Measurements from ENCODE around the gene GNS. TPM values are rescaled to one million over a fixed set of nuclear protein-coding genes. Genes with fewer than 3 reads are reported as not detected.

Gene GNS
- total and polyA plus RNA-seq, 4 donors = 27.8 to 78.6 (median 57.4) TPM

DNA sequence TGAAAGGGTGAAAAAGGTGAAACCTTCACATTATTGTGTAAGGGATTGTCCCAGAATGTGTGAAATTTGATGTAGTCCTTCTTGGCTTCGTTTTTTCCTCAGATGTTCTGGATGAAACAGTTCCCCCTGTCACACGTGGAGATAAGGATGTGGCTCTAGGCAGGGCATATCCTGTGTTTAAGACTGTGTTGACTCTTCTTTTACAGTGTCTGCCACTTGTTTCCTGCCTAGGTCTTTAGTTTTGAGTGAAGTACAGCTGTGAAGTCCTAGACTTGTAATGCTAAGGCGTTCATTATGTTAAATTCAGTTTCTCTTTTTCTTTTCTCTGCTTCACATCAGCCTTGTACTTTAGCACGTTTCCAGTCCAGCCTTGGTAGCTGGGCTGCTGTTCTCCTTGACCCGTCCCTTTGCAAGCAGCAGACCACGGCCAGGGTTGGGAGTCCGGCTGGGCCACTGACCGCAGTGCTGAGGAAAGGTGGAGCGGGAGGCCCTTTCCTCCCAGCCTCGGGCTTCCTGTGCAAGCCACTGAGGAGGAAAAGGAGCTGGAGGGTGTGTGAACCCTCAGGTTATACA, 89.8 kb downstream of the GNS start (continued):
- TF ChIP-seq SP1 (IDR thresholded peaks at IDR 0.05) (peak; percentile 48), EGR1 (IDR thresholded peaks at IDR 0.05; ENCODE audit: low read depth in 2 of 2) (no peak), FOXA1 (IDR thresholded peaks at IDR 0.05) (no peak), HNF4A (conservative IDR thresholded peaks at IDR 0.05) (peak; percentile 15 to 83), NR2F2 (IDR thresholded peaks at IDR 0.05) (peak; percentile 71)
- TF ChIP-seq, protein P1, sequence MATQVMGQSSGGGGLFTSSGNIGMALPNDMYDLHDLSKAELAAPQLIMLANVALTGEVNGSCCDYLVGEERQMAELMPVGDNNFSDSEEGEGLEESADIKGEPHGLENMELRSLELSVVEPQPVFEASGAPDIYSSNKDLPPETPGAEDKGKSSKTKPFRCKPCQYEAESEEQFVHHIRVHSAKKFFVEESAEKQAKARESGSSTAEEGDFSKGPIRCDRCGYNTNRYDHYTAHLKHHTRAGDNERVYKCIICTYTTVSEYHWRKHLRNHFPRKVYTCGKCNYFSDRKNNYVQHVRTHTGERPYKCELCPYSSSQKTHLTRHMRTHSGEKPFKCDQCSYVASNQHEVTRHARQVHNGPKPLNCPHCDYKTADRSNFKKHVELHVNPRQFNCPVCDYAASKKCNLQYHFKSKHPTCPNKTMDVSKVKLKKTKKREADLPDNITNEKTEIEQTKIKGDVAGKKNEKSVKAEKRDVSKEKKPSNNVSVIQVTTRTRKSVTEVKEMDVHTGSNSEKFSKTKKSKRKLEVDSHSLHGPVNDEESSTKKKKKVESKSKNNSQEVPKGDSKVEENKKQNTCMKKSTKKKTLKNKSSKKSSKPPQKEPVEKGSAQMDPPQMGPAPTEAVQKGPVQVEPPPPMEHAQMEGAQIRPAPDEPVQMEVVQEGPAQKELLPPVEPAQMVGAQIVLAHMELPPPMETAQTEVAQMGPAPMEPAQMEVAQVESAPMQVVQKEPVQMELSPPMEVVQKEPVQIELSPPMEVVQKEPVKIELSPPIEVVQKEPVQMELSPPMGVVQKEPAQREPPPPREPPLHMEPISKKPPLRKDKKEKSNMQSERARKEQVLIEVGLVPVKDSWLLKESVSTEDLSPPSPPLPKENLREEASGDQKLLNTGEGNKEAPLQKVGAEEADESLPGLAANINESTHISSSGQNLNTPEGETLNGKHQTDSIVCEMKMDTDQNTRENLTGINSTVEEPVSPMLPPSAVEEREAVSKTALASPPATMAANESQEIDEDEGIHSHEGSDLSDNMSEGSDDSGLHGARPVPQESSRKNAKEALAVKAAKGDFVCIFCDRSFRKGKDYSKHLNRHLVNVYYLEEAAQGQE (IDR thresholded peaks at IDR 0.05) = no peak

DNA sequence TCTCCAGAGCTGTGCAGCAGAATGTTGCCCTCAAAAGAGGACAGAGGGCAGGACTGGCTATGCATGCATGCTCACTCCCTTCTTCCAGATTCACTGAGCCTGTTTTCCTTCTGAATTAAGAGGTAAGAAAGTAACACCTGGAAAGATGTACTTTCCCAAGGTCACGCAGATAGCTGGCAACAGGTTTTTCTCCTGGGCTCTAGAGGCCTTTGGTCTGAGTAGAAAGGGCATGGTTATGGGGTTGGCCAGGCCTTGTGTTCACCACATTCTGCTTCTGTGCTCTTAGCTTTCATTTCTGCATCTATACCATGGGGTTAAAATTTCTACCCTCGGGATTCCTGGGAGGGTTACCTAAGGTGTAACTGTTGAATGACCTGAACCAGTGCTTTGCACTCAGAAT, 91.4 kb downstream of the GNS start:
- Histone ChIP-seq H3K9ac (ENCODE audit: low read depth in 1 of 2, low read length in 2 of 2) (no peak overlapping the region), H3K9me3 (ENCODE audit: control insufficient read depth in 4 of 4, low read length in 3 of 4) (no peaks in the 10 kb centered on the region), H3K36me3 (ENCODE audit: control insufficient read depth in 4 of 4, insufficient read depth in 3 of 4, low read depth in 1 of 4, low read length in 3 of 4) (no peaks in the 10 kb centered on the region), H3K4me1 (ENCODE audit: control insufficient read depth in 4 of 4, insufficient read depth in 4 of 4, low read length in 3 of 4) (peaks cover 0 to 35% (median 20%) of the 10 kb centered on the region in 4 donors), H3K27ac (ENCODE audit: low read depth in 1 of 2, low read length in 2 of 2) (no peak overlapping the region), H3K4me3 (ENCODE audit: low read depth in 1 of 3, low read length in 3 of 3) (no peak overlapping the region), H3K27me3 (ENCODE audit: control insufficient read depth in 4 of 4, insufficient read depth in 4 of 4, low read length in 3 of 4) (no peaks in the 10 kb centered on the region)
- no peak for DNase-seq (ENCODE audit: low spot score)
- 66% methylated on average over 2 of the region's 2 CpGs for WGBS
- no peak for TF ChIP-seq JUND (IDR thresholded peaks at IDR 0.05)
- no peak for TF ChIP-seq RXRA (IDR thresholded peaks at IDR 0.05)
- TF ChIP-seq HNF4A (conservative IDR thresholded peaks at IDR 0.05) = no peak
- TF ChIP-seq, protein P2, sequence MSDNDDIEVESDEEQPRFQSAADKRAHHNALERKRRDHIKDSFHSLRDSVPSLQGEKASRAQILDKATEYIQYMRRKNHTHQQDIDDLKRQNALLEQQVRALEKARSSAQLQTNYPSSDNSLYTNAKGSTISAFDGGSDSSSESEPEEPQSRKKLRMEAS (IDR thresholded peaks at IDR 0.05) = no peak
- TF ChIP-seq, protein P3, sequence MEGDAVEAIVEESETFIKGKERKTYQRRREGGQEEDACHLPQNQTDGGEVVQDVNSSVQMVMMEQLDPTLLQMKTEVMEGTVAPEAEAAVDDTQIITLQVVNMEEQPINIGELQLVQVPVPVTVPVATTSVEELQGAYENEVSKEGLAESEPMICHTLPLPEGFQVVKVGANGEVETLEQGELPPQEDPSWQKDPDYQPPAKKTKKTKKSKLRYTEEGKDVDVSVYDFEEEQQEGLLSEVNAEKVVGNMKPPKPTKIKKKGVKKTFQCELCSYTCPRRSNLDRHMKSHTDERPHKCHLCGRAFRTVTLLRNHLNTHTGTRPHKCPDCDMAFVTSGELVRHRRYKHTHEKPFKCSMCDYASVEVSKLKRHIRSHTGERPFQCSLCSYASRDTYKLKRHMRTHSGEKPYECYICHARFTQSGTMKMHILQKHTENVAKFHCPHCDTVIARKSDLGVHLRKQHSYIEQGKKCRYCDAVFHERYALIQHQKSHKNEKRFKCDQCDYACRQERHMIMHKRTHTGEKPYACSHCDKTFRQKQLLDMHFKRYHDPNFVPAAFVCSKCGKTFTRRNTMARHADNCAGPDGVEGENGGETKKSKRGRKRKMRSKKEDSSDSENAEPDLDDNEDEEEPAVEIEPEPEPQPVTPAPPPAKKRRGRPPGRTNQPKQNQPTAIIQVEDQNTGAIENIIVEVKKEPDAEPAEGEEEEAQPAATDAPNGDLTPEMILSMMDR (IDR thresholded peaks at IDR 0.05; ENCODE audit: low read depth, low read length, missing input control) = no peak

DNA sequence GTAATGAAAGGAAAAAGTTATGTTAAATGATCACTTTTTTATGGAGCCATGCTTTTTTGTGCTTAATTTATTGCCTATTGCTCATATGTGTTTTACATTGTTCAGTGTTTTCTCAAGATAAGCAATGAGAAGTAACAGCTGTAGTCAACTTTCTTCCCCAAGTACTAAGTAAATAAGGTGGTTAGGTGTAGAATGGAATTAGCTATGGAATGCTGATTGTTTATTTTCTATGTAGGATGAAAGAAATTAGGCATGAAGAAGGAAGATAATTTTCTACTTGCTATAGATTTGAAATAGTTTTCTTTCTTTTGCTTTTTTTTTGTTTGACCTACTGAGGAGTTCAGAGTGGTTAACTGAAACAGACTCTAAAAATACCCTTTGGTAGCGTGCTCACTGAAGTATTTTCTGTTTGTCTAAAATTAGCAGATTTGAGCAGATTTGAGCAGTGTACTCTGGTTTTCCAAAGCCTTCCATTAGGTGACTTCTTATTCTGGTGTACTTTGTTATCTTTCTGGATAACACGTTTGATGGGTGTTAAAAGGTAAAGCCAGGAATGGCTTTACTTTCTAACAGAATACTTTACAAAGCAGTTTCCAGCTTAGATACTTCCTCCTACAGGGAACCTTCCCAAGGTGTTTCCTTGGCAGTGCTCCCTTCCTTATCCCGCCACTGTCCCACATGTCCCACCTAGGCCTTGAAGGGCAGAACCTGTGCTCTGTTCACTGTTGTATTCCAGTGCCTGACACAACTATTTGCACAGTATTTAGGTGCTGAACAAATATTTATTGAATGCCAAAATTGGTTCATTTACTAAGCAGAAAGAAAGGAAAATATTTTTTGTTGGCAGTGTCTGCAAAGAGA, 92.9 kb downstream of the GNS start:
- WGBS = 76% methylated on average over 3 of the region's 3 CpGs
- Histone ChIP-seq H3K27ac (ENCODE audit: low read depth in 1 of 2, low read length in 2 of 2) (no peak overlapping the region), H3K4me3 (ENCODE audit: low read depth in 1 of 3, low read length in 3 of 3) (no peak overlapping the region)

More for the DNA sequence above, 92.9 kb downstream of the GNS start:
- no peaks in the 10 kb centered on the region for H3K36me3 ChIP-seq (ENCODE audit: control insufficient read depth in 4 of 4, insufficient read depth in 3 of 4, low read depth in 1 of 4, low read length in 3 of 4)
- H3K9me3 ChIP-seq (ENCODE audit: control insufficient read depth in 4 of 4, low read length in 3 of 4) = no peaks in the 10 kb centered on the region
- no peak overlapping the region for H3K9ac ChIP-seq (ENCODE audit: low read depth in 1 of 2, low read length in 2 of 2)
- no peak for DNase-seq (ENCODE audit: low spot score)
- H3K27me3 ChIP-seq (ENCODE audit: control insufficient read depth in 4 of 4, insufficient read depth in 4 of 4, low read length in 3 of 4) = no peaks in the 10 kb centered on the region
- peaks cover 0 to 34% (median 20%) of the 10 kb centered on the region in 4 donors for H3K4me1 ChIP-seq (ENCODE audit: control insufficient read depth in 4 of 4, insufficient read depth in 4 of 4, low read length in 3 of 4)
- TF ChIP-seq RXRA (IDR thresholded peaks at IDR 0.05) (no peak), NR2F2 (IDR thresholded peaks at IDR 0.05) (no peak), YY1 (IDR thresholded peaks at IDR 0.05) (no peak), FOXA1 (IDR thresholded peaks at IDR 0.05) (no peak), HNF4A (conservative IDR thresholded peaks at IDR 0.05) (no peak), JUND (IDR thresholded peaks at IDR 0.05) (no peak)
- TF ChIP-seq, protein P3 (IDR thresholded peaks at IDR 0.05; ENCODE audit: low read depth, low read length, missing input control) = no peak
- TF ChIP-seq, protein P2 (IDR thresholded peaks at IDR 0.05) = no peak

Measured in liver (tissue), 9 donors.